Measurements from ENCODE around the gene NFKBIB.
"Not testable (repeated sequence)": the region's sequence is repeated elsewhere in the genome, so short reads cannot be mapped to it uniquely, and the experiment has no call there.

Gene NFKBIB

GRCh38 chr19:38856813-38857212 lies 43.0 kb upstream of the NFKBIB start:
- no peaks in the 10 kb centered on the region for H3K27me3 ChIP-seq (ENCODE audit: insufficient read depth, insufficient read length)

GRCh38 chr19:38859631-38860204 lies 40.1 kb upstream of the NFKBIB start:
- H3K27me3 ChIP-seq (ENCODE audit: insufficient read depth, insufficient read length); H3K36me3 ChIP-seq (ENCODE audit: insufficient read depth, insufficient read length, low read length); H3K4me3 ChIP-seq (ENCODE audit: insufficient read length, low read depth); H3K9ac ChIP-seq (ENCODE audit: insufficient read length, low read depth); H3K4me1 ChIP-seq (ENCODE audit: insufficient read depth, insufficient read length); DNase-seq (ENCODE audit: low read depth, low spot score); H3K9me3 ChIP-seq (ENCODE audit: insufficient read depth, low read length): not testable (repeated sequence)

More at GRCh38 chr19:38856813-38857212, 43.0 kb upstream of the NFKBIB start:
- Histone ChIP-seq H3K9me3 (ENCODE audit: insufficient read depth, low read length) (peaks cover 9% of the 10 kb centered on the region; the same call in 1 of the 2 replicates), H3K4me1 (ENCODE audit: insufficient read depth, insufficient read length) (no peaks in the 10 kb centered on the region), H3K9ac (ENCODE audit: insufficient read length, low read depth) (no peak overlapping the region), H3K36me3 (ENCODE audit: insufficient read depth, insufficient read length, low read length) (no peaks in the 10 kb centered on the region), H3K4me3 (ENCODE audit: insufficient read length, low read depth) (no peak overlapping the region)
- TF ChIP-seq ZNF274 (IDR thresholded peaks at IDR 0.05; ENCODE audit: low read depth, low read length), result no peak
- TF ChIP-seq SUZ12 (IDR thresholded peaks at IDR 0.05; ENCODE audit: extremely low read depth, insufficient read depth, insufficient read length), result no peak
- no peak for TF ChIP-seq YY1 (IDR thresholded peaks at IDR 0.05; ENCODE audit: insufficient read depth, insufficient read length)
- DNase-seq (ENCODE audit: low read depth, low spot score), result no peak

- Histone ChIP-seq H3K9me3 (ENCODE audit: insufficient read depth, low read length) (0 out of 2 replicates have a peak, but pooled peaks cover 6% of the 10 kb centered on the region), H3K9ac (ENCODE audit: insufficient read length, low read depth) (no peak overlapping the region), H3K36me3 (ENCODE audit: insufficient read depth, insufficient read length, low read length) (no peaks in the 10 kb centered on the region), H3K27me3 (ENCODE audit: insufficient read depth, insufficient read length) (no peaks in the 10 kb centered on the region), H3K4me3 (ENCODE audit: insufficient read length, low read depth) (no peak overlapping the region), H3K4me1 (ENCODE audit: insufficient read depth, insufficient read length) (peaks cover 2% of the 10 kb centered on the region)
- TF ChIP-seq ZNF274 (IDR thresholded peaks at IDR 0.05; ENCODE audit: low read depth, low read length) (no peak), YY1 (IDR thresholded peaks at IDR 0.05; ENCODE audit: insufficient read depth, insufficient read length) (no peak), SUZ12 (IDR thresholded peaks at IDR 0.05; ENCODE audit: extremely low read depth, insufficient read depth, insufficient read length) (no peak)
- no peak for DNase-seq (ENCODE audit: low read depth, low spot score)
Observed at GRCh38 chr19:38861368-38861767, 38.4 kb upstream of the NFKBIB start.

- H3K36me3 ChIP-seq (ENCODE audit: insufficient read depth, insufficient read length, low read length), result no peaks in the 10 kb centered on the region
- DNase-seq (ENCODE audit: low read depth, low spot score), result no peak
- peaks cover 2% of the 10 kb centered on the region for H3K4me1 ChIP-seq (ENCODE audit: insufficient read depth, insufficient read length)
- TF ChIP-seq SUZ12 (IDR thresholded peaks at IDR 0.05; ENCODE audit: extremely low read depth, insufficient read depth, insufficient read length) (no peak), ZNF274 (IDR thresholded peaks at IDR 0.05; ENCODE audit: low read depth, low read length) (no peak), YY1 (IDR thresholded peaks at IDR 0.05; ENCODE audit: insufficient read depth, insufficient read length) (no peak)
- no peak overlapping the region for H3K9ac ChIP-seq (ENCODE audit: insufficient read length, low read depth)
- H3K27me3 ChIP-seq (ENCODE audit: insufficient read depth, insufficient read length), result no peaks in the 10 kb centered on the region
- H3K4me3 ChIP-seq (ENCODE audit: insufficient read length, low read depth), result no peak overlapping the region
- no peaks in the 10 kb centered on the region for H3K9me3 ChIP-seq (ENCODE audit: insufficient read depth, low read length)
Observed at GRCh38 chr19:38862321-38863059, 37.3 kb upstream of the NFKBIB start.

- Histone ChIP-seq H3K9ac (ENCODE audit: insufficient read length, low read depth) (no peak overlapping the region), H3K27me3 (ENCODE audit: insufficient read depth, insufficient read length) (peaks cover 7% of the 10 kb centered on the region), H3K4me3 (ENCODE audit: insufficient read length, low read depth) (no peak overlapping the region), H3K4me1 (ENCODE audit: insufficient read depth, insufficient read length) (peaks cover 4% of the 10 kb centered on the region), H3K36me3 (ENCODE audit: insufficient read depth, insufficient read length, low read length) (no peaks in the 10 kb centered on the region), H3K9me3 (ENCODE audit: insufficient read depth, low read length) (no peaks in the 10 kb centered on the region)
- DNase-seq (ENCODE audit: low read depth, low spot score), result no peak
- TF ChIP-seq ZNF274 (IDR thresholded peaks at IDR 0.05; ENCODE audit: low read depth, low read length), result no peak
Observed at GRCh38 chr19:38867171-38867780, 32.5 kb upstream of the NFKBIB start.

- TF ChIP-seq SUZ12 (IDR thresholded peaks at IDR 0.05; ENCODE audit: extremely low read depth, insufficient read depth, insufficient read length), result no peak
- no peak for TF ChIP-seq ZNF274 (IDR thresholded peaks at IDR 0.05; ENCODE audit: low read depth, low read length)
- no peak for TF ChIP-seq YY1 (IDR thresholded peaks at IDR 0.05; ENCODE audit: insufficient read depth, insufficient read length)
- no peaks in the 10 kb centered on the region for H3K9me3 ChIP-seq (ENCODE audit: insufficient read depth, low read length)
- no peak for DNase-seq (ENCODE audit: low read depth, low spot score)
- H3K9ac ChIP-seq (ENCODE audit: insufficient read length, low read depth), result no peak overlapping the region
- H3K4me1 ChIP-seq (ENCODE audit: insufficient read depth, insufficient read length), result peaks cover 4% of the 10 kb centered on the region
- peaks cover 7% of the 10 kb centered on the region for H3K27me3 ChIP-seq (ENCODE audit: insufficient read depth, insufficient read length)
- no peaks in the 10 kb centered on the region for H3K36me3 ChIP-seq (ENCODE audit: insufficient read depth, insufficient read length, low read length)
- no peak overlapping the region for H3K4me3 ChIP-seq (ENCODE audit: insufficient read length, low read depth)
Observed at GRCh38 chr19:38868551-38868950, 31.2 kb upstream of the NFKBIB start.

GRCh38 chr19:38869160-38869835 lies 30.5 kb upstream of the NFKBIB start:
- TF ChIP-seq SUZ12 (IDR thresholded peaks at IDR 0.05; ENCODE audit: extremely low read depth, insufficient read depth, insufficient read length) (no peak), YY1 (IDR thresholded peaks at IDR 0.05; ENCODE audit: insufficient read depth, insufficient read length) (no peak), ZNF274 (IDR thresholded peaks at IDR 0.05; ENCODE audit: low read depth, low read length) (no peak)
- Histone ChIP-seq H3K9ac (ENCODE audit: insufficient read length, low read depth) (peak overlapping the region; percentile 64), H3K4me1 (ENCODE audit: insufficient read depth, insufficient read length) (peaks cover 4% of the 10 kb centered on the region), H3K27me3 (ENCODE audit: insufficient read depth, insufficient read length) (peaks cover 7% of the 10 kb centered on the region), H3K36me3 (ENCODE audit: insufficient read depth, insufficient read length, low read length) (no peaks in the 10 kb centered on the region), H3K9me3 (ENCODE audit: insufficient read depth, low read length) (no peaks in the 10 kb centered on the region), H3K4me3 (ENCODE audit: insufficient read length, low read depth) (peak overlapping the region; percentile 34)
- no peak for DNase-seq (ENCODE audit: low read depth, low spot score)
